ENCODE data around the gene HTR5A.

Gene HTR5A

DNA sequence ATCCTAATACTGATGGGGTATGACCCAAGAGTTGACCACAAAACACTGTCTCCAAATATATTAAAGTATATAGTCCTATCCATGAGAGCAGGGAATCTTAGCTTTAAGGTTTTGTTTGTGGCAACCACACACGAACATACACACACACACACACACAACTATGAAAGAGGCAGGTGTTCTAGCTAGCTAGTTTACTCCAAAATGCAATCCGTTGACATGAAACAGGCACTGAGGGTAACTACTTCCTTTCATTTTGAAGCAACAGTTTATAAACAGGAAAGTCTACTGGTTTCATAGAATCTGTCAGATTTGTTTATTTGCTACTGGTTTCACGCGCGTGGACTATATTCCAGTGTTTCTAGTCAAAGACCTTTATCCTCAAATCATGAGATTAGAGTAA is 14.8 kb downstream of the HTR5A start (continued):
- TF ChIP-seq, protein P1, sequence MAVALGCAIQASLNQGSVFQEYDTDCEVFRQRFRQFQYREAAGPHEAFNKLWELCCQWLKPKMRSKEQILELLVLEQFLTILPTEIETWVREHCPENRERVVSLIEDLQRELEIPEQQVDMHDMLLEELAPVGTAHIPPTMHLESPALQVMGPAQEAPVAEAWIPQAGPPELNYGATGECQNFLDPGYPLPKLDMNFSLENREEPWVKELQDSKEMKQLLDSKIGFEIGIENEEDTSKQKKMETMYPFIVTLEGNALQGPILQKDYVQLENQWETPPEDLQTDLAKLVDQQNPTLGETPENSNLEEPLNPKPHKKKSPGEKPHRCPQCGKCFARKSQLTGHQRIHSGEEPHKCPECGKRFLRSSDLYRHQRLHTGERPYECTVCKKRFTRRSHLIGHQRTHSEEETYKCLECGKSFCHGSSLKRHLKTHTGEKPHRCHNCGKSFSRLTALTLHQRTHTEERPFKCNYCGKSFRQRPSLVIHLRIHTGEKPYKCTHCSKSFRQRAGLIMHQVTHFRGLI (tag by site-specific recombination; IDR thresholded peaks at IDR 0.05): no peak

DNA sequence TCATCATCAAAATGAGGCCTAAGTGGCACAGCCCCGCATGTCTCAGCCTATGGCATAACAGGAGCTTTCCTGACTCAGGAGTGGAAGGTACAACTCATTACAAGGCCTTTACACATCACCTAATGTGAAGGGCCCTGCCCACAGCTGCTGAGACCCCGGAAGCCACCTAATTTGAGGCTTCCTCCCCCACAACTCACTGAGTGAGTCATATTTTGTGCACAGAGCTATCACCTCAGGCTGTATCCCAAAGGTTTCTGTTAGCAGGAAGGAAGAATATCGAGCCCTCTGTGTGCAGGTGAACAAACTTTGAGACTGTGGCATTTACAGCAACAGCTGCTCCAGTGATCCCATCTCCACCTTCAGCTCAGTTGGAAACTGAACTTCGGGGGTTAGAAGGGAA is 20.6 kb downstream of the HTR5A start:
- CTCF ChIA-PET: no interaction called here
- H3K36me3 ChIP-seq (ENCODE audit: control insufficient read depth in 2 of 2, insufficient read depth in 1 of 2, low read length in 2 of 2): no peaks in the 10 kb centered on the region
- POLR2A ChIA-PET: no interaction called here
- H3K9me3 ChIP-seq (ENCODE audit: control insufficient read depth, insufficient read depth, low read depth, low read length): no peaks in the 10 kb centered on the region
- H3K4me1 ChIP-seq (ENCODE audit: control insufficient read depth, insufficient read depth, low read length): no peaks in the 10 kb centered on the region
- TF ChIP-seq ZNF133 (tag by site-specific recombination; IDR thresholded peaks at IDR 0.05) (no peak), ZNF549 (tag by site-specific recombination; IDR thresholded peaks at IDR 0.05) (no peak), ZNF169 (tag by site-specific recombination; IDR thresholded peaks at IDR 0.05) (no peak), ZFP3 (tag by site-specific recombination; IDR thresholded peaks at IDR 0.05; ENCODE audit: low read depth) (no peak), ZSCAN23 (tag by site-specific recombination; IDR thresholded peaks at IDR 0.05) (no peak), RBAK (tag by site-specific recombination; IDR thresholded peaks at IDR 0.05) (no peak), ZNF114 (tag by site-specific recombination; IDR thresholded peaks at IDR 0.05) (no peak)
- no peak overlapping the region for H3K27ac ChIP-seq (ENCODE audit: extremely low read depth, low read depth, low read length)
- H3K4me3 ChIP-seq (ENCODE audit: low read depth, low read length): no peak overlapping the region

DNA sequence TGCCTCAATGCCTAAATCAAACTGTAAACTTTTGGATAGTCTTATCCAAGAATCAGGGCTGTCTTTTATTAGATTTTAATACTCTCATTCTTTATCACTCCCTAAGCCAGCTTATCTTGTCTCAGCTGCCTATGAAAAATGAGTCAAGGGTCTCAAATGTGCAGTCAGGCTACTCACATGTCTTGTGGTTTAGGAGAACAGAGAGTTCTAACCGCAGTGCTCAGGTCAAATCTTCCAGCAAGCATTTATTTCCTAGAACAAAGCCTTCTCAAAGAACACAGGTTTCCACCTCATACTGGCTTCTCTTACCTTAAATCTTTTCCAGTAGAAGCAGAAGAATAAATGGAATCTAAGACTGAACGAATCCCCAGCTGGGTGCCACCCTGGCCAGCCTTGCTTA is 23.5 kb downstream of the HTR5A start:
- no peaks in the 10 kb centered on the region for H3K36me3 ChIP-seq (ENCODE audit: control insufficient read depth in 2 of 2, insufficient read depth in 1 of 2, low read length in 2 of 2)
- no peaks in the 10 kb centered on the region for H3K9me3 ChIP-seq (ENCODE audit: control insufficient read depth, insufficient read depth, low read depth, low read length)
- CTCF ChIA-PET: interaction anchor here (1.1 kb wide), 1 partner anchor 251 kb away, joined by 3 read pairs; no protein-coding TSS in a partner anchor
- POLR2A ChIA-PET: no interaction called here
- H3K4me1 ChIP-seq (ENCODE audit: control insufficient read depth, insufficient read depth, low read length): no peaks in the 10 kb centered on the region
- no peak overlapping the region for H3K27ac ChIP-seq (ENCODE audit: extremely low read depth, low read depth, low read length)
- no peak for TF ChIP-seq GLI2 (tag by site-specific recombination; IDR thresholded peaks at IDR 0.05; ENCODE audit: borderline replicate concordance, low read depth)
- TF ChIP-seq, protein P2, sequence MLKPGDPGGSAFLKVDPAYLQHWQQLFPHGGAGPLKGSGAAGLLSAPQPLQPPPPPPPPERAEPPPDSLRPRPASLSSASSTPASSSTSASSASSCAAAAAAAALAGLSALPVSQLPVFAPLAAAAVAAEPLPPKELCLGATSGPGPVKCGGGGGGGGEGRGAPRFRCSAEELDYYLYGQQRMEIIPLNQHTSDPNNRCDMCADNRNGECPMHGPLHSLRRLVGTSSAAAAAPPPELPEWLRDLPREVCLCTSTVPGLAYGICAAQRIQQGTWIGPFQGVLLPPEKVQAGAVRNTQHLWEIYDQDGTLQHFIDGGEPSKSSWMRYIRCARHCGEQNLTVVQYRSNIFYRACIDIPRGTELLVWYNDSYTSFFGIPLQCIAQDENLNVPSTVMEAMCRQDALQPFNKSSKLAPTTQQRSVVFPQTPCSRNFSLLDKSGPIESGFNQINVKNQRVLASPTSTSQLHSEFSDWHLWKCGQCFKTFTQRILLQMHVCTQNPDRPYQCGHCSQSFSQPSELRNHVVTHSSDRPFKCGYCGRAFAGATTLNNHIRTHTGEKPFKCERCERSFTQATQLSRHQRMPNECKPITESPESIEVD (tag by site-specific recombination; IDR thresholded peaks at IDR 0.05): no peak
- TF ChIP-seq BCL11B (tag by site-specific recombination; IDR thresholded peaks at IDR 0.05; ENCODE audit: low read depth): no peak
- TF ChIP-seq GFI1B (tag by site-specific recombination; IDR thresholded peaks at IDR 0.05): no peak
- no peak for TF ChIP-seq ZFP69B (tag by site-specific recombination; IDR thresholded peaks at IDR 0.05)
- TF ChIP-seq KLF9 (tag by site-specific recombination; IDR thresholded peaks at IDR 0.05; ENCODE audit: low read depth): no peak
- TF ChIP-seq, protein P3, sequence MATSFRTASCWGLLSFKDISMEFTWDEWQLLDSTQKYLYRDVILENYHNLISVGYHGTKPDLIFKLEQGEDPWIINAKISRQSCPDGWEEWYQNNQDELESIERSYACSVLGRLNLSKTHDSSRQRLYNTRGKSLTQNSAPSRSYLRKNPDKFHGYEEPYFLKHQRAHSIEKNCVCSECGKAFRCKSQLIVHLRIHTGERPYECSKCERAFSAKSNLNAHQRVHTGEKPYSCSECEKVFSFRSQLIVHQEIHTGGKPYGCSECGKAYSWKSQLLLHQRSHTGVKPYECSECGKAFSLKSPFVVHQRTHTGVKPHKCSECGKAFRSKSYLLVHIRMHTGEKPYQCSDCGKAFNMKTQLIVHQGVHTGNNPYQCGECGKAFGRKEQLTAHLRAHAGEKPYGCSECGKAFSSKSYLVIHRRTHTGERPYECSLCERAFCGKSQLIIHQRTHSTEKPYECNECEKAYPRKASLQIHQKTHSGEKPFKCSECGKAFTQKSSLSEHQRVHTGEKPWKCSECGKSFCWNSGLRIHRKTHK (tag by site-specific recombination; IDR thresholded peaks at IDR 0.05): no peak
- no peak for TF ChIP-seq SALL2 (tag by site-specific recombination; IDR thresholded peaks at IDR 0.05; ENCODE audit: borderline replicate concordance)
- TF ChIP-seq, protein P4, sequence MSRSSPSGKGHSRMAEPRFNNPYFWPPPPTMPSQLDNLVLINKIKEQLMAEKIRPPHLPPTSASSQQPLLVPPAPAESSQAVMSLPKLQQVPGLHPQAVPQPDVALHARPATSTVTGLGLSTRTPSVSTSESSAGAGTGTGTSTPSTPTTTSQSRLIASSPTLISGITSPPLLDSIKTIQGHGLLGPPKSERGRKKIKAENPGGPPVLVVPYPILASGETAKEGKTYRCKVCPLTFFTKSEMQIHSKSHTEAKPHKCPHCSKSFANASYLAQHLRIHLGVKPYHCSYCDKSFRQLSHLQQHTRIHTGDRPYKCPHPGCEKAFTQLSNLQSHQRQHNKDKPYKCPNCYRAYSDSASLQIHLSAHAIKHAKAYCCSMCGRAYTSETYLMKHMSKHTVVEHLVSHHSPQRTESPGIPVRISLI (tag by site-specific recombination; IDR thresholded peaks at IDR 0.05): no peak
- no peak overlapping the region for H3K4me3 ChIP-seq (ENCODE audit: low read depth, low read length)

Measured in HEK293 (cell line).